Measurements from ENCODE around the gene TMEM184A.

- TF ChIP-seq POLR2AphosphoS5 (IDR thresholded peaks at IDR 0.05; ENCODE audit: insufficient read depth in 1 of 2, low read depth in 1 of 2) (no peak), POLR2A (IDR thresholded peaks at IDR 0.05) (no peak), CTCF (IDR thresholded peaks at IDR 0.05) (no peak)
Observed at GRCh38 chr7:1503390-1503789, 52.6 kb downstream of the TMEM184A start.
